ENCODE measurements around the gene CCL13.

Gene CCL13

GRCh38 chr17:34378664-34379101 lies 22.4 kb downstream of the CCL13 start:
- ATAC-seq, result no peak
- TF ChIP-seq ISL1 (CRISPR knock-in tag; IDR thresholded peaks at IDR 0.05), result no peak
- no peak for TF ChIP-seq TOX (CRISPR knock-in tag; IDR thresholded peaks at IDR 0.05; ENCODE audit: borderline replicate concordance)
- no peak for TF ChIP-seq ESRRG (CRISPR knock-in tag; IDR thresholded peaks at IDR 0.05)
- TF ChIP-seq TCF4 (CRISPR knock-in tag; IDR thresholded peaks at IDR 0.05; ENCODE audit: borderline replicate concordance), result no peak
- TF ChIP-seq ZC3H10 (CRISPR knock-in tag; IDR thresholded peaks at IDR 0.05), result no peak
- no peak for TF ChIP-seq POU6F1 (CRISPR knock-in tag; IDR thresholded peaks at IDR 0.05; ENCODE audit: borderline replicate concordance, low read depth)
- no peak for TF ChIP-seq ARNTL (CRISPR knock-in tag; IDR thresholded peaks at IDR 0.05; ENCODE audit: borderline replicate concordance, low read depth)
- TF ChIP-seq RARB (CRISPR knock-in tag; IDR thresholded peaks at IDR 0.05), result no peak
- no peak for TF ChIP-seq BACH2 (CRISPR knock-in tag; IDR thresholded peaks at IDR 0.05; ENCODE audit: borderline replicate concordance)
- TF ChIP-seq OSR1 (CRISPR knock-in tag; IDR thresholded peaks at IDR 0.05), result no peak
- no peak for TF ChIP-seq PATZ1 (CRISPR knock-in tag; IDR thresholded peaks at IDR 0.05; ENCODE audit: borderline replicate concordance)

- no peak for ATAC-seq
Observed at GRCh38 chr17:34379868-34380267, 23.6 kb downstream of the CCL13 start.

GRCh38 chr17:34382621-34383124 lies 26.4 kb downstream of the CCL13 start:
- ATAC-seq, result no peak
- TF ChIP-seq TSHZ2 (CRISPR knock-in tag; IDR thresholded peaks at IDR 0.05), result no peak

More at GRCh38 chr17:34379868-34380267, 23.6 kb downstream of the CCL13 start:
- no peak for TF ChIP-seq OSR1 (CRISPR knock-in tag; IDR thresholded peaks at IDR 0.05)
- TF ChIP-seq GLIS3 (CRISPR knock-in tag; IDR thresholded peaks at IDR 0.05), result no peak
- TF ChIP-seq RARB (CRISPR knock-in tag; IDR thresholded peaks at IDR 0.05), result no peak
- no peak for TF ChIP-seq ZFP3 (CRISPR knock-in tag; IDR thresholded peaks at IDR 0.05)
- TF ChIP-seq TSHZ2 (CRISPR knock-in tag; IDR thresholded peaks at IDR 0.05), result no peak

- no peak for ATAC-seq
- no peak for TF ChIP-seq TSHZ2 (CRISPR knock-in tag; IDR thresholded peaks at IDR 0.05)
- no peak for TF ChIP-seq ARNTL (CRISPR knock-in tag; IDR thresholded peaks at IDR 0.05; ENCODE audit: borderline replicate concordance, low read depth)
Observed at GRCh38 chr17:34383216-34383615, 26.9 kb downstream of the CCL13 start.

All from SK-N-SH treated with all-trans-retinoic acid at 6 μM for 48 hours (cell line).